Measurements from ENCODE around the gene TOR2A. TPM values are rescaled to one million over a fixed set of nuclear protein-coding genes. Genes with fewer than 3 reads are reported as not detected.

Gene TOR2A
- total RNA-seq, 1 donor from 2014 or later, result 5.5 TPM

DNA sequence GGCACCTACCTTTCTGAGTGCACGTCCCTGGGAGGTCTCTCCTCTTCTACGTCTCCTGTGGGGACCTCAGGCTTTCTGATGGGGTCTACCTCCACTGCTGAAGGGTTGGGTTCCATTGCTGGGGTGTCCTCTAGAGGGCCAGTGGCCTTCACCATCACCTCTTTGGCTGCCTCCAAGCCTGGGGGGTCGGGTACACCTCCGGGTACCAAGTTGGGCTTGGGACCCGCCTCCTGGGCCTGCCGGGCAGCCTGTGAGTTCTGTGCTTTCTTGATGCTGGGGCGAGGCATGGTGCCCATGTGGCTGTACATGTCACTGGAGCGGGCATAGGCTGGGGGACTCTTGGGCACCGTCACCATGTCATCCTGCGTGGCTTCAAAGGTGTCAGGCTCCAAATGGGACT lies 38.9 kb upstream of the TOR2A start:
- H3K79me2 ChIP-seq (ENCODE audit: low read depth), result no peaks in the 10 kb centered on the region
- H3K4me2 ChIP-seq, result no peak overlapping the region
- no peak for DNase-seq (ENCODE audit: low spot score)
- H3F3A ChIP-seq (ENCODE audit: low read depth), result peaks cover 22% of the 10 kb centered on the region
- Mint-ChIP-seq H3K4me3 (peak overlapping the region; percentile 10), H3K27me3 (ENCODE audit: insufficient read depth, low read depth) (peaks cover 16% of the 10 kb centered on the region), H3K4me1 (peaks cover 31% of the 10 kb centered on the region), H3K9me3 (no peaks in the 10 kb centered on the region), H3K27ac (no peak overlapping the region), H3K36me3 (no peaks in the 10 kb centered on the region)
- H3K27me3 ChIP-seq, result peaks cover 8% of the 10 kb centered on the region
- H2AFZ ChIP-seq (replicated peaks), result no peak overlapping the region
- peaks cover 10% of the 10 kb centered on the region for H3K4me1 ChIP-seq
- H3K4me3 ChIP-seq, result no peak overlapping the region
- no peaks in the 10 kb centered on the region for H4K20me1 ChIP-seq (ENCODE audit: low read depth)
- TF ChIP-seq EZH2 (IDR thresholded peaks at IDR 0.05) (no peak), EZH2phosphoT487 (IDR thresholded peaks at IDR 0.05) (no peak)
- TF ChIP-seq, protein P1, sequence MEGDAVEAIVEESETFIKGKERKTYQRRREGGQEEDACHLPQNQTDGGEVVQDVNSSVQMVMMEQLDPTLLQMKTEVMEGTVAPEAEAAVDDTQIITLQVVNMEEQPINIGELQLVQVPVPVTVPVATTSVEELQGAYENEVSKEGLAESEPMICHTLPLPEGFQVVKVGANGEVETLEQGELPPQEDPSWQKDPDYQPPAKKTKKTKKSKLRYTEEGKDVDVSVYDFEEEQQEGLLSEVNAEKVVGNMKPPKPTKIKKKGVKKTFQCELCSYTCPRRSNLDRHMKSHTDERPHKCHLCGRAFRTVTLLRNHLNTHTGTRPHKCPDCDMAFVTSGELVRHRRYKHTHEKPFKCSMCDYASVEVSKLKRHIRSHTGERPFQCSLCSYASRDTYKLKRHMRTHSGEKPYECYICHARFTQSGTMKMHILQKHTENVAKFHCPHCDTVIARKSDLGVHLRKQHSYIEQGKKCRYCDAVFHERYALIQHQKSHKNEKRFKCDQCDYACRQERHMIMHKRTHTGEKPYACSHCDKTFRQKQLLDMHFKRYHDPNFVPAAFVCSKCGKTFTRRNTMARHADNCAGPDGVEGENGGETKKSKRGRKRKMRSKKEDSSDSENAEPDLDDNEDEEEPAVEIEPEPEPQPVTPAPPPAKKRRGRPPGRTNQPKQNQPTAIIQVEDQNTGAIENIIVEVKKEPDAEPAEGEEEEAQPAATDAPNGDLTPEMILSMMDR (IDR thresholded peaks at IDR 0.05), result no peak
- no peaks in the 10 kb centered on the region for H3K9me3 ChIP-seq (ENCODE audit: low read depth)
- no peaks in the 10 kb centered on the region for H3K36me3 ChIP-seq
- no peak overlapping the region for H3K27ac ChIP-seq
- no peak overlapping the region for H3K9ac ChIP-seq

DNA sequence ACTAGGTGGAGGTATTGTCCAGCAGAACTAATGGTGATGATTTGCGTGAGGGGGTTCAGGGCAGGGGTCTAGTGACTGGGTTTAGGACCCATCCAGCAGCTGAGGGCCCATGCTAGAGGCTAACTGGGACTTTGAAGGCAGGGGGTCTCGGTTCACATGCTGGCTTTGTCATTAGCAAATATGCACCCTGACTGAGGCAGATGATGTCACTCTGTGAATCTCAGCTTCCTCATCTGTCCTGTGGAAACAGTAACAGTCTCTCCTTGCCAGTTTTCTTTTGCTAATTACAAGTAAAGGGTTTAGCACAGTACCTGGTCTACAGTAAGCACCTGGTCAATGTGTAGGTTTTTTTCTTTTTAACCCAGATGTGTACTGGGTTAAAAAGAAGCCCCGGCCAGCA lies 38.2 kb upstream of the TOR2A start:
- Histone ChIP-seq H3K79me2 (ENCODE audit: low read depth) (no peaks in the 10 kb centered on the region), H3K4me2 (no peak overlapping the region), H3F3A (ENCODE audit: low read depth) (peaks cover 22% of the 10 kb centered on the region), H3K4me3 (no peak overlapping the region), H4K20me1 (ENCODE audit: low read depth) (no peaks in the 10 kb centered on the region), H3K36me3 (no peaks in the 10 kb centered on the region), H3K9me3 (ENCODE audit: low read depth) (no peaks in the 10 kb centered on the region), H2AFZ (replicated peaks) (no peak overlapping the region), H3K27me3 (peaks cover 8% of the 10 kb centered on the region), H3K9ac (no peak overlapping the region), H3K27ac (no peak overlapping the region), H3K4me1 (peaks cover 10% of the 10 kb centered on the region)
- Mint-ChIP-seq H3K27ac (no peak overlapping the region), H3K27me3 (ENCODE audit: insufficient read depth, low read depth) (peaks cover 16% of the 10 kb centered on the region), H3K36me3 (no peaks in the 10 kb centered on the region), H3K4me3 (no peak overlapping the region), H3K9me3 (no peaks in the 10 kb centered on the region), H3K4me1 (peaks cover 35% of the 10 kb centered on the region)
- DNase-seq (ENCODE audit: low spot score), result no peak
- TF ChIP-seq EZH2 (IDR thresholded peaks at IDR 0.05) (no peak), EZH2phosphoT487 (IDR thresholded peaks at IDR 0.05) (no peak)
- TF ChIP-seq, protein P1 (IDR thresholded peaks at IDR 0.05), result no peak

DNA sequence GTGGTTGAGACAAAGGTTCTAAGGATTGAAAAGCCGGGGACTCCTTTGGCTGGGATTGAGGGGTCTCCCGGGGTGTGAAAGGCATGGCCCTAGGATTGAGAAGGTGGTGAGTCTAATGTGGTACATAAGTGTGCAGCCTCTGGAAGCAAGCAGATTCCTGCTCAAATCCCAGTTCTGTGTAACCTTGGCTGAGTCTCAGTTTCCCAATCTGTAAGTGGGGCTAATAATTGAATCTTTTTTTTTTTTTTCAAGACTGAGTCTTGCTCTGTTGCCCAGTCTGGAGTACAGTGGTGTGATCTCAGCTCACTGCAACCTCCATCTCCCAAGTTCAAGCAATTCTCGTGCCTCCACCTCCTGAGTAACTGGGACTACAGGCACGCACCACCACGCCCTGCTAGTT lies 37.5 kb upstream of the TOR2A start:
- Mint-ChIP-seq H3K36me3 (no peaks in the 10 kb centered on the region), H3K9me3 (no peaks in the 10 kb centered on the region), H3K4me1 (peaks cover 37% of the 10 kb centered on the region), H3K4me3 (no peak overlapping the region), H3K27me3 (ENCODE audit: insufficient read depth, low read depth) (peaks cover 11% of the 10 kb centered on the region), H3K27ac (no peak overlapping the region)
- H3K36me3 ChIP-seq, result no peaks in the 10 kb centered on the region
- no peak overlapping the region for H3K4me2 ChIP-seq
- no peak overlapping the region for H3K27ac ChIP-seq
- H3K4me3 ChIP-seq, result no peak overlapping the region
- DNase-seq (ENCODE audit: low spot score), result no peak
- peaks cover 10% of the 10 kb centered on the region for H3K4me1 ChIP-seq
- no peaks in the 10 kb centered on the region for H3K9me3 ChIP-seq (ENCODE audit: low read depth)
- H3K79me2 ChIP-seq (ENCODE audit: low read depth), result no peaks in the 10 kb centered on the region
- no peak overlapping the region for H3K9ac ChIP-seq
- no peaks in the 10 kb centered on the region for H4K20me1 ChIP-seq (ENCODE audit: low read depth)
- TF ChIP-seq, protein P1 (IDR thresholded peaks at IDR 0.05), result no peak
- TF ChIP-seq EZH2 (IDR thresholded peaks at IDR 0.05), result no peak
- no peak for TF ChIP-seq EZH2phosphoT487 (IDR thresholded peaks at IDR 0.05)
- H2AFZ ChIP-seq (replicated peaks), result no peak overlapping the region
- H3F3A ChIP-seq (ENCODE audit: low read depth), result peaks cover 22% of the 10 kb centered on the region
- H3K27me3 ChIP-seq, result peaks cover 8% of the 10 kb centered on the region

All from neural progenitor cell (in vitro differentiated cells).